Endothelial cell of umbilical vein (primary cell): ENCODE data around the gene TMEM266. TPM values are rescaled to one million over a fixed set of nuclear protein-coding genes. Genes with fewer than 3 reads are reported as not detected.

Source experiments
- BruUV-seq: library from RNA; stranded (reverse); fragments of 400-500 nt; replicated peaks from 2 replicates; lab custom pipeline; 2021; lab: Mats Ljungman, UMichigan
- CTCF ChIA-PET: fragments of 300-600, 350-600 bp; sonication (Branson Sonifier 250); formaldehyde crosslinking; loops from one replicate; lab custom pipeline; 2021; ENCODE audit warnings: antibody characterized with exemption, inconsistent platforms; lab: Charles Lee
- POLR2A ChIA-PET: fragments of 300-600, 350-600 bp; sonication (Branson Sonifier 250); formaldehyde crosslinking; loops from one replicate; lab custom pipeline; 2021; ENCODE audit warnings: antibody characterized with exemption, inconsistent platforms; lab: Charles Lee
- DNase-seq: peaks from one replicate; pipeline ENCODE4 v3.0.0-alpha.2; 2011; ENCODE audit warnings: low read depth, low spot score
- FAIRE-seq: peaks from 2 replicates; lab custom pipeline; 2011; peaks lifted over from hg19 to GRCh38; lab: Jason Lieb, UNC
- H2AFZ ChIP-seq: 2 replicates; pipeline ENCODE4 v1.6.0; 2012; ENCODE audit warnings: low read depth, low read length, control low read depth, inconsistent platforms
- H3K27ac ChIP-seq: 2 replicates; pipeline ENCODE4 v1.5.1; 2011; ENCODE audit warnings: low read depth, mild to moderate bottlenecking, control low read depth, low read length, moderate library complexity; ENCODE audit not compliant: insufficient read depth
- H3K27me3 ChIP-seq, 2 experiments: 2 replicates each; pipeline versions ENCODE4 v1.6.0 to v1.6.1; 2011; ENCODE audit warnings: low read length in 2 of 2, mixed read lengths in 1 of 2; ENCODE audit not compliant: control insufficient read depth in 2 of 2, insufficient read depth in 2 of 2
- H3K36me3 ChIP-seq, 2 experiments: 2 replicates in 1 of 2; 3 replicates in 1 of 2; pipeline ENCODE4 v1.5.1; 2011; ENCODE audit warnings: low read length in 2 of 2, mild to moderate bottlenecking in 1 of 2, moderate library complexity in 1 of 2; ENCODE audit not compliant: control insufficient read depth in 2 of 2, insufficient read depth in 2 of 2; ENCODE audit errors: extremely low read depth in 1 of 2
- H3K4me1 ChIP-seq: 3 replicates; pipeline ENCODE4 v1.5.1; 2011; ENCODE audit warnings: mild to moderate bottlenecking, low read length; ENCODE audit not compliant: control insufficient read depth, insufficient read depth; ENCODE audit errors: extremely low read depth
- H3K4me2 ChIP-seq: 2 replicates; pipeline ENCODE4 v1.6.1; 2011; ENCODE audit warnings: low read length, control low read depth, mixed read lengths; ENCODE audit not compliant: insufficient read depth
- H3K4me3 ChIP-seq, 3 experiments: fragments of 200-600 bp in 1 of 3; sonication (generic), shearing (Covaris generic) in 1 of 3; replicated peaks in 1 of 3; 2 replicates each; pipeline ENCODE4 v1.5.1; 2011 to 2016; ENCODE audit warnings: control low read depth in 3 of 3, low read length in 3 of 3, mild to moderate bottlenecking in 2 of 3, inconsistent platforms in 1 of 3, low read depth in 1 of 3, moderate library complexity in 1 of 3; ENCODE audit not compliant: insufficient read depth in 1 of 3
- H3K79me2 ChIP-seq: 2 replicates; pipeline ENCODE4 v1.6.0; 2012; ENCODE audit warnings: low read length, inconsistent platforms; ENCODE audit not compliant: control insufficient read depth, insufficient read depth
- H3K9ac ChIP-seq: replicated peaks from 2 replicates; pipeline ENCODE3; 2011; ENCODE audit warnings: low read length, control low read depth; ENCODE audit not compliant: insufficient read depth; ENCODE audit errors: extremely low read depth
- H3K9me1 ChIP-seq: replicated peaks from 3 replicates; pipeline ENCODE4 v1.6.0; 2011; ENCODE audit warnings: mild to moderate bottlenecking, low read length; ENCODE audit not compliant: control insufficient read depth, insufficient read depth; ENCODE audit errors: extremely low read depth
- H3K9me3 ChIP-seq: replicated peaks from 2 replicates; pipeline ENCODE4 v1.5.1; 2012; ENCODE audit warnings: low read length, inconsistent platforms; ENCODE audit not compliant: control insufficient read depth, insufficient read depth
- H4K20me1 ChIP-seq: replicated peaks from 2 replicates; pipeline ENCODE3; 2011; ENCODE audit warnings: mild to moderate bottlenecking, low read length; ENCODE audit not compliant: control insufficient read depth, insufficient read depth; ENCODE audit errors: extremely low read depth
- EZH2 ChIP-seq: IDR thresholded peaks from 2 replicates; pipeline ENCODE4 v1.6.1; 2012; ENCODE audit warnings: borderline replicate concordance, low read depth, mild to moderate bottlenecking, moderate library complexity, low read length, inconsistent platforms; ENCODE audit not compliant: severe bottlenecking
- FOS ChIP-seq: IDR thresholded peaks from 2 replicates; pipeline ENCODE4 v1.6.1; 2011; ENCODE audit warnings: mild to moderate bottlenecking, low read length, moderate library complexity, borderline replicate concordance; ENCODE audit not compliant: insufficient read depth
- GATA2 ChIP-seq: IDR thresholded peaks from 2 replicates; pipeline ENCODE4 v1.7.0; 2011; ENCODE audit warnings: low read depth, mild to moderate bottlenecking, moderate library complexity, mixed read lengths, low read length; ENCODE audit not compliant: insufficient read length, insufficient read depth
- JUN ChIP-seq: IDR thresholded peaks from 2 replicates; pipeline ENCODE4 v1.6.1; 2011; ENCODE audit warnings: borderline replicate concordance, low read depth; ENCODE audit not compliant: insufficient read length, insufficient read depth
- MYC ChIP-seq: IDR thresholded peaks from one replicate; pipeline ENCODE4 v1.6.1; 2011; ENCODE audit warnings: mild to moderate bottlenecking, low read depth, low read length
- POLR2A ChIP-seq: IDR thresholded peaks from 2 replicates; pipeline ENCODE4 v1.6.1; 2012; ENCODE audit warnings: low read depth, mild to moderate bottlenecking, control low read depth, low read length
- POLR2AphosphoS5 ChIP-seq: IDR thresholded peaks from 2 replicates; pipeline ENCODE4 v1.6.1; 2012; ENCODE audit warnings: low read depth, mild to moderate bottlenecking, control low read depth, low read length, moderate library complexity; ENCODE audit not compliant: insufficient read depth
- dilution Hi-C: fragments of 300-500 bp; cut with MboI; formaldehyde crosslinking; loops from one replicate; pipeline ENCODE4 v1.15.0; 2019; ENCODE audit warnings: low sequenced_read_pairs; ENCODE audit not compliant: extremely low pct_ligation_motif_present
- intact Hi-C: fragments of 100-400 bp; cut with micrococcal nuclease; formaldehyde crosslinking; loops from one replicate; pipeline ENCODE4 v1.10.0; 2022
- polyA plus RNA-seq, 4 experiments: library from polyadenylated mRNA; depleted of rRNA in 3 of 4; stranded (reverse) in 3 of 4; unstranded in 1 of 4; fragments of >200 nt; gene quantifications; 2 replicates each; pipeline versions ENCODE4 v1.2.1 to v1.2.3, GENCODE V29; 2011 to 2012; ENCODE audit warnings: missing spikeins in 1 of 4
- total RNA-seq: library from RNA; stranded (reverse); gene quantifications from 2 replicates; pipeline ENCODE4 v1.2.3, GENCODE V29; 2021
- TF ChIP-seq, protein P1 (sequence below), 2 donors: IDR thresholded peaks; 1 replicate in 1 of 2; 2 replicates in 1 of 2; pipeline ENCODE4 v1.5.1; 2011; ENCODE audit warnings: low read length in 2 of 2, mild to moderate bottlenecking in 2 of 2, moderate library complexity in 2 of 2, control low read depth in 1 of 2, inconsistent platforms in 1 of 2, low read depth in 1 of 2; ENCODE audit not compliant: insufficient read depth in 1 of 2; ENCODE audit errors: extremely low read depth in 1 of 2
- TF ChIP-seq, protein P2 (sequence below): IDR thresholded peaks from 2 replicates; pipeline ENCODE4 v1.6.1; 2011; ENCODE audit not compliant: insufficient read depth, insufficient read length

TMEM266 gene
- total and polyA plus RNA-seq, 2 donors (not counting 3 experiments of a cell fraction or from before 2014, with no cell fraction given), result not detected

DNA sequence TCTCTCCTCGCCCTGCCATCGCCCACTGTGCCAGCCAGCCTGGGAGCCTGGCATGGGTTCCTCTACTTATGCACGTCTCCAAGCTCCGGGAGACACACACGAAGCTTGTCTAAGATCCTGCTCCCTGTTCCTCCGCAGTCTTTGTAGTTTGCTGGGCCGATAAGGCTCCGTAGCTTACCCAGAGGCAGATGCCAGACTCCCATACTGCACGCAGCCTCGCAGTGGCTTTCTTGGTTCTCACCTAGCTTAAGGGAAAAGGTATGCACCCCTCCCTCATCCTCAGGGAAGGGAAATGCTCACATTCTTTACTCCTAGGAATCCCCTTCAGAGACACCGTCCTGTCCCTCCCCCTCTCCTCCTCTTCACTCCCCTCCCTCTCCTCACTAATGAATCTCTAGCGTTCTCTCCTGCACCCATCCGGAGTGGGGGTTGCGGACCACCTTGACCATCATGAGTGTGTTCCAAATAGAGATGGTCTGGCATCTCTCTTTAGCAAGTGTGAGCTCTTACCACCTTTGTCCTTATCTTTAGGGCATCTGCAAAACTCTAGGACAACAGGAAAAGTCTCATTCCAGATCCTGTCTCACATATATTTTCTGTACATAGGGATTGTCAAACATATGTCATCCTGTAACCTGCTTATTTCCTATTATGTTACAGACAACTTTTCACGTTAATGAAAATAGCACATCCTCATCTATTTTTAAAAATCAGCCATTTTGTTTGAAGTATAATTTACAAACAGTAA lies 56.5 kb downstream of the TMEM266 start:
- Histone ChIP-seq H4K20me1 (no peaks in the 10 kb centered on the region), H3K9ac (no peak overlapping the region), H3K27me3 (peaks cover 2% of the 10 kb centered on the region in 2 experiments), H3K9me3 (no peaks in the 10 kb centered on the region), H3K4me3 (no peak overlapping the region), H3K9me1 (no peaks in the 10 kb centered on the region), H3K27ac (no peak overlapping the region), H3K4me2 (no peak overlapping the region), H3K36me3 (no peaks in the 10 kb centered on the region), H2AFZ (no peak overlapping the region), H3K79me2 (no peaks in the 10 kb centered on the region), H3K4me1 (no peaks in the 10 kb centered on the region)
- CTCF ChIA-PET, result interaction anchor here (0.7 kb wide), 1 partner anchor 23 kb away, joined by 3 read pairs; no protein-coding TSS in a partner anchor
- dilution Hi-C loops (no loop called here), intact Hi-C loops (no loop called here)
- FAIRE-seq, result no peak
- DNase-seq, result no peak
- POLR2A ChIA-PET, result no interaction called here
- BruUV-seq, result no TSS peak
- no peak for TF ChIP-seq JUN
- TF ChIP-seq POLR2AphosphoS5, result no peak
- TF ChIP-seq, protein P1, sequence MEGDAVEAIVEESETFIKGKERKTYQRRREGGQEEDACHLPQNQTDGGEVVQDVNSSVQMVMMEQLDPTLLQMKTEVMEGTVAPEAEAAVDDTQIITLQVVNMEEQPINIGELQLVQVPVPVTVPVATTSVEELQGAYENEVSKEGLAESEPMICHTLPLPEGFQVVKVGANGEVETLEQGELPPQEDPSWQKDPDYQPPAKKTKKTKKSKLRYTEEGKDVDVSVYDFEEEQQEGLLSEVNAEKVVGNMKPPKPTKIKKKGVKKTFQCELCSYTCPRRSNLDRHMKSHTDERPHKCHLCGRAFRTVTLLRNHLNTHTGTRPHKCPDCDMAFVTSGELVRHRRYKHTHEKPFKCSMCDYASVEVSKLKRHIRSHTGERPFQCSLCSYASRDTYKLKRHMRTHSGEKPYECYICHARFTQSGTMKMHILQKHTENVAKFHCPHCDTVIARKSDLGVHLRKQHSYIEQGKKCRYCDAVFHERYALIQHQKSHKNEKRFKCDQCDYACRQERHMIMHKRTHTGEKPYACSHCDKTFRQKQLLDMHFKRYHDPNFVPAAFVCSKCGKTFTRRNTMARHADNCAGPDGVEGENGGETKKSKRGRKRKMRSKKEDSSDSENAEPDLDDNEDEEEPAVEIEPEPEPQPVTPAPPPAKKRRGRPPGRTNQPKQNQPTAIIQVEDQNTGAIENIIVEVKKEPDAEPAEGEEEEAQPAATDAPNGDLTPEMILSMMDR (IDR thresholded peaks at IDR 0.05; ENCODE audit: extremely low read depth in 1 of 2, insufficient read depth in 1 of 2, low read depth in 1 of 2, low read length in 2 of 2), result no peak
- no peak for TF ChIP-seq MYC
- TF ChIP-seq, protein P2, sequence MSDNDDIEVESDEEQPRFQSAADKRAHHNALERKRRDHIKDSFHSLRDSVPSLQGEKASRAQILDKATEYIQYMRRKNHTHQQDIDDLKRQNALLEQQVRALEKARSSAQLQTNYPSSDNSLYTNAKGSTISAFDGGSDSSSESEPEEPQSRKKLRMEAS, result no peak
- TF ChIP-seq EZH2, result no peak
- no peak for TF ChIP-seq GATA2
- no peak for TF ChIP-seq FOS
- TF ChIP-seq POLR2A, result no peak
